ENCODE measurements around the gene NFYC.

DNA sequence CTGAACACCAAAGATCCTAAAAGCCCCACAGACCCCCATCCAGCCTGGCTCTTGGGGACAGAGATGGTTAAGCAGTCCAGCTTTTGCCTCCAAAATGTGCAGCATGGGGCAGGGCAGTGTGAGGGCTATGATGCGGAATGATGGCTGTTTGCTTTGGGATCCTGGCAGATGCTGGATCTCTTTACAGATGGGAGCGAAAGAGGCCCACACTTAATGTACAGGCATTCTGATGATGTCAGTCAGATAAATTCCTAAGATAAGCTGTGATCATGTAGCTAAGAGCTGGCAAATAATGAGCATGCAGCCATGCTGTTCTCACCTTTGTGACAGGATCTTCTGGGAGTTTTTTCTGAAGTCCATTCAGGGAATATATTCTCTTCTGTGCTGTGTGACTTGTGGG lies 74.5 kb downstream of the NFYC start:
- TF ChIP-seq CTCF (IDR thresholded peaks at IDR 0.05) = no peak
- TF ChIP-seq POLR2A (IDR thresholded peaks at IDR 0.05) = no peak

Measured in heart left ventricle (tissue), 13 donors.